Ammon's horn (tissue), 1 donor: Measurements from ENCODE around the gene KMT2C.
"Not testable (repeated sequence)": the region's sequence is repeated elsewhere in the genome, so short reads cannot be mapped to it uniquely, and the experiment has no call there.

Experiments
- DNase-seq: peaks from one replicate; pipeline ENCODE4 v3.0.0-alpha.2; 2016; ENCODE audit warnings: low spot score

KMT2C gene

GRCh38 chr7:152313217-152313616, 122.6 kb downstream of the KMT2C start:
- no peak for DNase-seq

- no peak for DNase-seq
Observed at GRCh38 chr7:152312316-152312715, 123.5 kb downstream of the KMT2C start.

DNA sequence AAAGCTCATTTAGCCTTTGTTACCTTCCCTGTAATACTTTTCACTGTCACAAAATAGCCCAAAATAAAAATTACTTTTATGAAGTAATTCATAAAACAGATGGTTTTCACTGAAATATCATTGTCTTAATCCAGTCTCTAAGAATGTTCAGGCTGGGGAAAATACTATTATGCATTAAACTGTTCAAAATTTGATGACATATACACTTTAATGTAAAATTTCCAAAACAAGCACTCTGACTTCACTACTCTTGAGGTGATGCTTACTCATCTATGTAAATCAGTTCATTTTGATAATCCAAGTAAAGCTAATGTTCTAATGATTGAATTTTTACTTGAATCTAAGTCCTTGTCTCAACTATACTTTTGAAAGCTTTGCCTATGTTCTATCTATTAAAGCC, 127.9 kb downstream of the KMT2C start:
- DNase-seq = no peak

DNA sequence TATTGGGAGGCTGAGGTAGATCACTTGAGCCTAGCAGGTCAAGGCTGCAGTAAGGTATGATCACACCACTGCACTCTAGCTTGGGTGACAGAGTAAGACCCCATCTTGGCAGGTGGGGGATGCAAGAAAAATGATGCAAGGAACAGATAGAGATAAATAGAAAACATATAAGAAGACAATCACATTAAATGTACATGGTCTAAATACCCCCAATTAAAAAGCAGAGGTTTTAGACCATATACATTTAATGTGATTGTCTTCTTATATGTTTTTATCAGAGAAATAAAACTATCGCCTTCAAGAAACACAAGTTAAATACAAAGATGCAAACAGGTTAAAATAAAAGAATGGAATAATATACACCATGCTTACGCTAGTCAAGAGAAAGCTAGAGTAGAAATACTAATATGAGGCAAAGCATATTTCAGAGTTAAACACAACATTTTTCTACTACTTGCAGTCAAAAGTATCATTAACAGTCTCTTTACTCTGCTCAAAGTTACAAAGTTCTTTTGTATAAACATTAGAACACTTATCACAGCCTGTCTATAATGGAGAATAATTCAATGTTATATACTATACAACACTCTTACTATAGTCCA, 136.2 kb downstream of the KMT2C start:
- not testable (repeated sequence) for DNase-seq

DNA sequence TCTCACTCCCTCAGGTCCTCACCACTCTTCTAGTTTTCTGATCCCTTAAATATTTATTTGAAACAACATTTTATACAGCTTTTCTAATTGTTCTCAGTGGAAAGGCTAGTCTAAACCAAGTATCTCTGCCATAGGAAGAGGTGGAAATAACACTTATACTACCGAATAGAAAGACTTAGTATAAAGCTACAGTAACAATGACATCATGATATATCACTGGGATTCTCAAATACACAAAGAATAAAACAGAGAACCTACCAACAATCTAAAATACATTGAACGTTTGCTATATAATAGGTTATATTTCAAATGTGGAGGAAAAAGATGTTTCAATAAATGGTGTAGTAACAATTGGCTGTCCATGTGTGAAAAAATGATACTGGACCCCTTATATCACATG, 142.9 kb downstream of the KMT2C start:
- DNase-seq = no peak

DNA sequence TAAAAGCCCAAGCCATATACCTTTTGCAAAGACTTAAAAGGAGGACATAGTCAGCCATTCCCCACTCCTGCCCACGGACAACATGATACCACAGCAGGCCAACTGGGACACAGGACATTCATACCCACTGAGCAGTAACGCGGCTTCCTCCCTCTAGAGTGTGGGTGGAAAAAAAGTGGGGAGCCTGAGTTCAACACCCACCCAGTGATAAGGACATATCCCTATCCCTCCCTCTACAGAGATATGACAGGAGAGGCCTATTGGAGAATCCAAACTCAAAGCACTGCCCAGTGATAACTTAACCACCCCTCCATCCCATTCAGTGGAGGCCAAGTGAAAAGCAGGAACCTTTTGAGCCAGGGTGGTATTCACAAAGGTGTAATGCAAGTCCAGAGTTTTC, 148.8 kb downstream of the KMT2C start:
- DNase-seq = not testable (repeated sequence)

DNA sequence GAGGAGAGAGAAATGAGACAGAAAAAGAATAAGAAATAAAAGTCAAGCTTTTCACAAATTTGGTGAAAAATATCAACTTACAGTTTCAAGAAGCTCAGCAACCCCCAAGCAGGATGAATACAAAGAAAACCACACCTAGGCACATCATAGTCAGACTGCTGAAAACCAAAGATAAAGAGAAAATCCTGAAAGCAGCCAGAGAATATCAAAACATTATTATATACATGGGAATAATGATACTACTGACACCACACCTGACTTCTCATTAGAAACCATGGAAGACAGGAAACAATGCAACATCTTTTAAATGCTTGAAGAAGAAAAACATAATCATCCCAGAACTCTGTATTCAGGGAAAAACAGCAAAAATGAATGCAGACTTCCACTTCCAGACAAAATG, 149.6 kb downstream of the KMT2C start:
- DNase-seq = not testable (repeated sequence)

DNA sequence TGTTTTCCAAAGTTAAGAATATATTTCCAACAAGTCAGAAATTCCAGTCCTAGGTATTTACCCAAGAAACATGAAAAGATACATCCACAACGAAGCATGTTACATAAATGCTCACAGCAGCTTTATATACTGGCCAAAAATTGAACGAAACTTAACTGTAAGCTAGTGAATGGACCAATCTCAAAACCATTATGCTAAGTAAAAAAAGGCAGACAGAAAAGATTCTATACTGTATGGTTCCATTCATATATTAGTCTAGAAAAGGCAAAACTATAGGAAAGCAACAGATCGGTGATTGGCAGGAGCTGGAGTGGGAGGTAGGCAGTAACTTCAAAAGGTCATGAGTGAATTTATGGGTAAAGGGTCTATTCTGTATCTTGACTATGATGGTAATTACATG, 150.8 kb downstream of the KMT2C start:
- DNase-seq = not testable (repeated sequence)

DNA sequence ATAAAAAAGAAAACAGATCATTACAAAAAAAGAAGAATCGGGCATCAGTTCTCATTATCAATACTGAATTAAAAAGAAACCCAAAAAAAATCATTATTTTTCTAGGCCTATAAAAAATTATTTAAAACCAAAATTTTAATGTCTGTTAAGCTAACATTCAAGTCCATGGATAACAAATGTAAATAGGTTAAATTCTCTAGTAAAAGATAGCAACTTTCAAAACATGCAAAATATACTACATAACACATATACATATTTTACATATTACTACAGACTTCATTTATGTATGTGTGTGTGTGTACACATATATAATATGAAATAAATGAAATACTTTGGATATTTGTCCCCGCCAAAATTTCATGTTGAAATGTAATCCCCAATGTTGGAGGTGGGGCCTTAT, 158.1 kb downstream of the KMT2C start:
- DNase-seq = not testable (repeated sequence)

DNA sequence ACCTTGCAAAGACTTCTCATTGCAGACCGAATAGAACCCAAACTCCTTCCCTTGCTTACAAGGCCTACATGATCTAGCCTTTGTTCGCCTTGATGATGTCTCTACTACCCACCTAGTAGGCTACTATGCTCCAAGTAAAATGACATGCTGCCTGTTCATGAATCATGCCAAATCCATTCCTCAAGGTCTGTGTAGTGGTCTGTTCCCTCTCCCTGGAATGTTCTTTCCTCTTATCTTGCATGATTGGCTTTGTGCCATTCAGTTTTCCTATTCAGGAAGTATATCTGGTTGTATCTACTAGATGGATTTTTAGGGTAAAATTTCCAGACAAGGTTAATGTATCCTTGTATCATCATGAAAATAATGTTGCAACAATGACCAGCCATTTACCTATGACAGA, 165.4 kb downstream of the KMT2C start:
- not testable (repeated sequence) for DNase-seq

GRCh38 chr7:152266859-152267258, 168.9 kb downstream of the KMT2C start:
- DNase-seq = not testable (repeated sequence)

DNA sequence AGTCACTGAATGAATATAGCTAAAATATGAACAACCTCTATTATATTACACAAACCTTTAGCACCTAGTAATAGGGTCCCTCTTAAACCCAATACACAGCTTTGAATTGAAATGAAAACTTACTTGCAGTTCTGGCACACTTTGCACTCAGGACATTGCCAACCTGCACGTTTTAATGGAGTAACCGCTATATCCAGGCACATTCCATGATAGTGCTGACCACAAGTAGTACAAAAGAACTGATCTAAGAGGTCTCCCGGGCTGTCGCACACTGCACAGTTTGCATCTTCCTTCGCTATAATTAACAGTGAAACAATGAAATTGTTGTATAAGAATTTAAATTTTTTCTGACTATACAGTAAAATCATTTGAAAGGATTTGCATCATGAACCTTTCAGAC, 170.9 kb downstream of the KMT2C start:
- DNase-seq = not testable (repeated sequence)

GRCh38 chr7:152262146-152262545, 173.7 kb downstream of the KMT2C start:
- not testable (repeated sequence) for DNase-seq

GRCh38 chr7:152259645-152260044, 176.2 kb downstream of the KMT2C start:
- DNase-seq = not testable (repeated sequence)

GRCh38 chr7:152247851-152248250, 188.0 kb downstream of the KMT2C start:
- not testable (repeated sequence) for DNase-seq

DNA sequence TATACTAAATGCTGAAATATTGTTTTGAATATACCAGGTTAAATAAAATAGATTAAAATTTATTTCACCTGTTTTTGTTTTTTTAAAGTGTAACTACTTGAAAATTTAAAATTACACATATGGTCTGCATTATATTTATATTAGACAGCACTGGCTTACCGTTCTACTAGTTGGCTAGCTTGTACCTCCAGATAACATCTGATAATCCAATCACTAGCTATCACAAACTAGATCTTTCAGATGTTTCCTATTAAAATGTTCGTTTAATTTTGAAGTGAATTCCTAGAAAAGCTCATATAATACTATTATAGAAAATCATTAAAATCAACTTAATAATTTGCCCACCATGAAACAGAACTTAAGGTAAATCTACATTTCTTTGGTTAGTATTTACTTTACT, 190.4 kb downstream of the KMT2C start:
- not testable (repeated sequence) for DNase-seq

DNA sequence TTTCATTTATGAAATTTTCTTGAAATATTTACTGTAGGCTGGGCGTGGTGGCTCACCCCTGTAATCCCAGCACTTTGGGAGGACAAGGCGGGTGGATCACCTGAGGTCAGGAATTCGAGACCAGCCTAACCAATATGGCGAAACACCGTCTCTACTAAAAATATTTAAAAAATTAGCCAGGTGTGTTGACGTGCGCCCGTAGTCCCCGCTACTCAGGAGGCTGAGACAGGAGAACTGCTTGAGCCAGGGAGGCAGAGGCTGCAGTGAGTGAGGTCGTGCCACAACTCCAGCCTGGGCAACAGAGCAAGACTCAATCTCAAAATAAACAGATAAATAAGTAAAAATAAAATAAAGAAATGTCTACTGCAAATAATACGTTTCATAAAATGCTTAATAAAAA, 192.3 kb downstream of the KMT2C start:
- DNase-seq = not testable (repeated sequence)

- DNase-seq = not testable (repeated sequence)
Observed at GRCh38 chr7:152241301-152241700, 194.5 kb downstream of the KMT2C start.

DNA sequence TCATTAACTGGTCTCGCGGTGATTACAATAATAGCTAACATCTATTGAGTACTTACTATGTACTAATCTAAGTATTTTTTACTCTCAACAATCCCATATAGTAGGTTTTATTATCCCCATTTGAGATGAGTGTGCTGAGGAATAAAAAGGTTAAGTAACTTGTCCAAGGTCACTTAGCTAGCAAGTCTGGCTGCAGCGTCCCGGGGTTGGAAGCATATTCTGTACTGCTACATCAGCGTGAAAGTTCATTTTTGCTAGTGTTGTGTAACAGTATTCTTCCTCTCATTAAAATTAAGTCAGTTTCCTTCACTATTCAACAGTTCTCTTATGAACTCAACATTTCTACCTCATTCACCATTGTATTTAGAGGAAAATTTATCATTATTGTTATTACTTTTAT, 199.5 kb downstream of the KMT2C start:
- not testable (repeated sequence) for DNase-seq

DNA sequence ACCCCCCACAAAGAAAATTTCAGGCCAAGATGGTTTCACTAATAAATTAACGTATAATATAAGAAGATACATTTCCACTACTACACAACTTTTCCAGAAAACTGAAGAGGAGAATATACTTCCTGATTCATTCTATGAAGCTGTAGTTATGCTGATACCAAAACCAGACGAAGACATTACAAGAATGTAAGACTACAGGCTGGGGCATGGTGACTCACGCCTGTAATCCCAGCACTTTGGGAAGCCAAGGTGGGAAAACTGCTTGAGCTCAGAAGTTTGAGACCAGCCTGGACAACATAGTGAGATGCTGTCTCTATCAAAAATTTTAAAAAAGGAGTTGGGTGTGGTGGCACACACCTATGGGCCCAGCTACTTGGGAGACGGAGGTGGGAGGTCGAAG, 201.4 kb downstream of the KMT2C start:
- DNase-seq = not testable (repeated sequence)

- no peak for DNase-seq
Observed at GRCh38 chr7:152231089-152231488, 204.7 kb downstream of the KMT2C start.

- not testable (repeated sequence) for DNase-seq
Observed at GRCh38 chr7:152219556-152219955, 216.2 kb downstream of the KMT2C start.

DNA sequence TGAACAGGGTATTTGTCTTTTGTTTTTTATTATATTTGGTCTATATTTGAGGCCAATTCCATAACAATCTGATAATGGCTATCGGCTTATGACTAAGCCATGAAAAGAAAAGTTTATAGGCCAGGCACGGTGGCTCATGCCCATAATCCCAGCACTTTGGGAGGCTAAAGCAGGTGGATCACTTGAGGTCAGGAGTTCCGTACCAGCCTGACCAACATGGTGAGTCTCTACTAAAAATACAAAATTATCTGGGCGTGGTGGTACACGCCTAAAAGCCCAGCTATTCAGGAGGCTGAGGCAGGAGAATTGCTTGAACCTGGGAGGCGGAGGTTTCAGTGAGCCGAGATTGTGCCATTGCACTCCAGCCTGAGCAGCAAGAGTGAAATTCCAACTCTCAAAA, 227.0 kb downstream of the KMT2C start:
- not testable (repeated sequence) for DNase-seq

- DNase-seq = not testable (repeated sequence)
Observed at GRCh38 chr7:152204417-152204816, 231.4 kb downstream of the KMT2C start.
